Measurements from ENCODE around the gene GLOD4. TPM values are rescaled to one million over a fixed set of nuclear protein-coding genes. Genes with fewer than 3 reads are reported as not detected.
A peak's percentile ranks its signal among the peaks of the same experiment; 100 is the strongest.
"Not testable (repeated sequence)": the region's sequence is repeated elsewhere in the genome, so short reads cannot be mapped to it uniquely, and the experiment has no call there.

Gene GLOD4
- total RNA-seq, 1 donor from 2014 or later, result 124 TPM

DNA sequence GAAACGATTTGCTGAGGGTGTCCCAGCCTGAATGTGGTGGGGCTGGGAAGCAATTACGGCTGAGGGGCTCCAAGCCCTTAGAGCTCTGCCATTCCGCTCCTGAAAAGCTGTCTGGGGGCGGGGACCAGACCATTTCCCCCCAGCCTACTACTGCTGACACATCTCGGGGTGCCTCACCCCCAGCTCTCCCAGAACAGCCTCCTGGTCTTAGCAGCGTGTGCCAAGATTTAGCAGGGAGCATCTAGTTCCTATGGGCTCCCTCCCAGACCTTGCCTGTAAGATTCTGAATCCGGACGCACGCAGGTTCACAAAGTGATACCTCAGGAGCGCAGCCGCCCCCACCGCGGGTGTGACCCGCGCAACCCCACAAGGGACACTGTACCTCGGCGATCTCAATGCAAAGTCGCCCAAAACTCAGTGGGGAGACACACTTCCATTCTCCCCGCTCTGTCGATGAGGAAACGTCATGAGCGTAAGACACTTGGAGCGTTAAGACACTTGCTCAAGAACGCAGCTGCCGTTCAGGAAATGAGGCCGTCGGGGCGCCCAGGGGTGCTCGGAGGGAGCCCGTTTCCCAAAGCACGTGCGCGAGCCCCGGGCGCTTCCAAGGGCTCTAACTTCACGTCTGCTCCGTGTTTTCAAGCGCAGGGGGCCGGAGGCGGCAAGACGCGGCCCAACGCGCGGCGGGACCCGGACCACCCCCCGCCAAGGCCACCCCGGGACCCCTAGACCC lies 30.6 kb downstream of the GLOD4 start:
- Mint-ChIP-seq H3K27me3 (ENCODE audit: low read depth) (no peaks in the 10 kb centered on the region), H3K4me1 (peaks cover 48% of the 10 kb centered on the region), H3K27ac (ENCODE audit: unreplicated experiment) (peak overlapping the region; percentile 96), H3K4me3 (peak overlapping the region; percentile 93), H3K36me3 (ENCODE audit: low read depth) (peaks cover 32% of the 10 kb centered on the region), H3K9me3 (peaks cover 5% of the 10 kb centered on the region)
- no peak for DNase-seq (ENCODE audit: low read depth, low spot score)
- TF ChIP-seq, protein P1, sequence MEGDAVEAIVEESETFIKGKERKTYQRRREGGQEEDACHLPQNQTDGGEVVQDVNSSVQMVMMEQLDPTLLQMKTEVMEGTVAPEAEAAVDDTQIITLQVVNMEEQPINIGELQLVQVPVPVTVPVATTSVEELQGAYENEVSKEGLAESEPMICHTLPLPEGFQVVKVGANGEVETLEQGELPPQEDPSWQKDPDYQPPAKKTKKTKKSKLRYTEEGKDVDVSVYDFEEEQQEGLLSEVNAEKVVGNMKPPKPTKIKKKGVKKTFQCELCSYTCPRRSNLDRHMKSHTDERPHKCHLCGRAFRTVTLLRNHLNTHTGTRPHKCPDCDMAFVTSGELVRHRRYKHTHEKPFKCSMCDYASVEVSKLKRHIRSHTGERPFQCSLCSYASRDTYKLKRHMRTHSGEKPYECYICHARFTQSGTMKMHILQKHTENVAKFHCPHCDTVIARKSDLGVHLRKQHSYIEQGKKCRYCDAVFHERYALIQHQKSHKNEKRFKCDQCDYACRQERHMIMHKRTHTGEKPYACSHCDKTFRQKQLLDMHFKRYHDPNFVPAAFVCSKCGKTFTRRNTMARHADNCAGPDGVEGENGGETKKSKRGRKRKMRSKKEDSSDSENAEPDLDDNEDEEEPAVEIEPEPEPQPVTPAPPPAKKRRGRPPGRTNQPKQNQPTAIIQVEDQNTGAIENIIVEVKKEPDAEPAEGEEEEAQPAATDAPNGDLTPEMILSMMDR (conservative IDR thresholded peaks at IDR 0.05), result no peak

DNA sequence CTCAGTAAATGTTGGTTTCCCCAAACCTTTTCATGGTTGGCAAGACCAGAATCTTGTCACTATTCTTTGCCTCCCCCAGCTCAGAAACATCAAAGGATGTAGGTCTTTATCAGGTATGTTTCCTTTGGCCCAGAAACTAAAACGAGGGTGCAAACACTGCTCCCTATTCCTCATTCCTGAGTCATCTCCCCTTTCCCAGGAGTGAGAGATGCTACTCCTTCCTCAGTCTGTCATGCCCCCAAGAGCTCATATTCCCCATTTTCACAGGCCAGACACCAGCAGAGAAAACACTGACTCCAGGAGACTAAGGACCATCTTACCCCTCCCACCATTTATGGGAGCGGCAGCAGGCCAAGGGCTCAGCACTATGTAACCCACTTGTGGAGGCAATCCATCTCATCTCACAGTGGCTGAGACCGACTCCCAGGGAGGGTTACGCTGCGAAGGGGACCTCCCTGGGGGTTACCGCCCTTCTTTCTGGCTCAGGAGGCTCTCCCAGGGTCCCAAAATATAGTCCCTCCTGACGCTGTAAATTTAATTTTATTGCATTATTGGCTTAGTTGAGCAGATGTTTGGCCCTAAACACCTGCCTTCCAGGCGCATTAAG lies 31.5 kb downstream of the GLOD4 start:
- TF ChIP-seq, protein P1 (conservative IDR thresholded peaks at IDR 0.05), result no peak
- H3K27me3 Mint-ChIP-seq (ENCODE audit: low read depth), result no peaks in the 10 kb centered on the region
- H3K36me3 Mint-ChIP-seq (ENCODE audit: low read depth), result peaks cover 27% of the 10 kb centered on the region

DNA sequence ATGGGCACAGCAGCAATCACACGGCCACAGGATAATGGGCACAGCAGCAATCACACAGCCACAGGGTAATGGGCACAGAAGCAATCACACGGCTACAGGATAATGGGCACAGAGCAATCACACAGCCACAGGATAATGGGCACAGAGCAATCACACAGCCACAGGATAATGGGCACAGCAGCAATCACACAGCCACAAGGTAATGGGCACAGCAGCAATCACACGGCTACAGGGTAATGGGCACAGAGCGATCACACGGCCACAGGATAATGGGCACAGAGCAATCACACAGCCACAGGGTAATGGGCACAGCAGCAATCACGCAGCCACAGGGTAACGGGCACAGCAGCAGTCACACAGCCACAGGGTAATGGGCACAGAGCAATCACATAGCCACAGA lies 32.7 kb downstream of the GLOD4 start:
- peak overlapping the region; percentile 93 for H3K4me3 Mint-ChIP-seq
- DNase-seq (ENCODE audit: low read depth, low spot score); H3K9me3 Mint-ChIP-seq; H3K27me3 Mint-ChIP-seq (ENCODE audit: low read depth); H3K27ac Mint-ChIP-seq (ENCODE audit: unreplicated experiment): not testable (repeated sequence)
- H3K36me3 Mint-ChIP-seq (ENCODE audit: low read depth), result peaks cover 27% of the 10 kb centered on the region
- peaks cover 37% of the 10 kb centered on the region for H3K4me1 Mint-ChIP-seq

More for the DNA sequence above, 31.5 kb downstream of the GLOD4 start:
- Mint-ChIP-seq H3K4me3 (peak overlapping the region; percentile 93), H3K4me1 (peaks cover 39% of the 10 kb centered on the region), H3K9me3 (peaks cover 5% of the 10 kb centered on the region), H3K27ac (ENCODE audit: unreplicated experiment) (peak overlapping the region; percentile 16)
- no peak for DNase-seq (ENCODE audit: low read depth, low spot score)

DNA sequence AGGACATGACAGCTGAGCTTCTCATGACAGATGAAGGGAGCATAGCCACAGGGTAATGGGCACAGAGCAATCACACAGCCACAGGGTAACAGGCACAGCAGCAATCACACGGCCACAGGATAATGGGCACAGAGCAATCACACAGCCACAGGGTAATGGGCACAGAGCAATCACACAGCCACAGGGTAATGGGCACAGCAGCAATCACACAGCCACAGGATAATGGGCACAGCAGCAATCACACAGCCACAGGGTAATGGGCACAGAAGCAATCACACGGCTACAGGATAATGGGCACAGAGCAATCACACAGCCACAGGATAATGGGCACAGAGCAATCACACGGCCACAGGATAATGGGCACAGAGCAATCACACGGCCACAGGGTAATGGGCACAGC lies 33.5 kb downstream of the GLOD4 start:
- Mint-ChIP-seq H3K4me1 (peaks cover 29% of the 10 kb centered on the region), H3K4me3 (peak overlapping the region; percentile 70), H3K36me3 (ENCODE audit: low read depth) (peaks cover 29% of the 10 kb centered on the region)
- H3K27ac Mint-ChIP-seq (ENCODE audit: unreplicated experiment); DNase-seq (ENCODE audit: low read depth, low spot score); H3K27me3 Mint-ChIP-seq (ENCODE audit: low read depth); H3K9me3 Mint-ChIP-seq: not testable (repeated sequence)

DNA sequence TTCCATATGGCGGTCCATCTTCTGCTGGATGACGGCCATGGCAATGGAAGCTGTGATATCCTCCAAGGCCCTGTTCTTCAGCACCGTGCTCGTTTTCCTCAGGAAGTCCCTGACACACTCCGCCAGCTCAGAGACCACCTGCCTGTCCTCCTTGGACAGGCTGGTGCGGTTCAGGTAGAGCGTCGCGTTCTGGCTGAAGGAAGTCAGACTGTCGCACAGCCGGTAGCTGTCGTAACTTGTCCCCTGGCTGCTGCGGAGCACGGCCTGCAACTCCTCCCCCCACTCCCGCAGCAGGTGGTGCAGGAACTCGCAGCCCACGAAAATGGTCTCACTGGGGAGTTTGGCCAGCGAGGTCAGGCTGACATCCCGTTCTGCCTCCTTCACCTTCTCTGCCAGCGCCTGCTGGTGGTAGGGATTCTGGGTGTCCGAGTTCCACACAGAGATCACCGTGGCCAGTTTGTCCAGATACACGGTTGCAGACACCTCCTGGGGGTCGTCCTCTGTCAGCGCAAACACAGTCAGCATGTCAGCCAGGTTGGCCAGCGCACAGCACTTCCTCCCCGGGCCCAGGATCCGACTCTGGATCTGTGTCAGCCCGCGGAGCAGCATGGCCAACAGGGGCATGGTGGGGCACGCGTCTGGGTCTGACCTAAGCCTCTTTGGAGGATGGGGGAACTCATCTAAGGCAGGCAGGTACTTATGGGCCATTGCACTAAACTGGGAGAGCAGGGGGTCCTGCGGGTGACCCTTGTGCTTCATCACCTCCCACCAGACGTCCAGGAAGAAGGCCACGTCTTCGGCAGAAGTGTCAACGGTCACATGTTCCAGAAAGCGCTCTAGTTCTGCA lies 35.1 kb downstream of the GLOD4 start:
- TF ChIP-seq, protein P1 (conservative IDR thresholded peaks at IDR 0.05), result no peak
- H3K9me3 Mint-ChIP-seq, result peaks cover 5% of the 10 kb centered on the region
- peaks cover 21% of the 10 kb centered on the region for H3K4me1 Mint-ChIP-seq
- DNase-seq (ENCODE audit: low read depth, low spot score), result no peak
- H3K27ac Mint-ChIP-seq (ENCODE audit: unreplicated experiment), result no peak overlapping the region
- H3K4me3 Mint-ChIP-seq, result no peak overlapping the region
- H3K27me3 Mint-ChIP-seq (ENCODE audit: low read depth), result no peaks in the 10 kb centered on the region
- H3K36me3 Mint-ChIP-seq (ENCODE audit: low read depth), result peaks cover 36% of the 10 kb centered on the region

DNA sequence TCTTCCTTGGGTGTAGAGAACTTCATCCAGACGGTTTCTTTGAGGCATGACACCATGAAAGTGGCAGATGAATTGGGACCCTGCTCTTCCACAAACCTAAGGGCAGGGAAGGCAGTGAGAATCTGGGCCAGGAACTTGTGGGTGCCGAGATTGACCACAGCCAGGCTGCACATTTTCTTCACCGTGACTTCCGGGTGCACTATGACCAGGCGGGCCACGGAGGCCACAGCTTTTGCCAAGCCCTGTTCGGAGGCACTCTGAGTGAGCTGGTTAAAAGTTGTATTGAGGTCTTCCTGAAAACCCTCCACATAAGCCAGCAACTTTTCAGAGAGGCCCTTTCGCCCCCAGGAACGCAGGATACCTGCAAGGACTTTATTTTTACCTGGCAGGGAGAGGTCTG lies 35.9 kb downstream of the GLOD4 start:
- H3K27ac Mint-ChIP-seq (ENCODE audit: unreplicated experiment), result no peak overlapping the region
- DNase-seq (ENCODE audit: low read depth, low spot score), result no peak
- H3K36me3 Mint-ChIP-seq (ENCODE audit: low read depth), result peaks cover 39% of the 10 kb centered on the region
- peaks cover 5% of the 10 kb centered on the region for H3K9me3 Mint-ChIP-seq
- H3K4me3 Mint-ChIP-seq, result no peak overlapping the region
- H3K27me3 Mint-ChIP-seq (ENCODE audit: low read depth), result no peaks in the 10 kb centered on the region
- H3K4me1 Mint-ChIP-seq, result peaks cover 16% of the 10 kb centered on the region
- TF ChIP-seq, protein P1 (conservative IDR thresholded peaks at IDR 0.05), result no peak
